Measurements from ENCODE around the gene KRT76. TPM values are rescaled to one million over a fixed set of nuclear protein-coding genes. Genes with fewer than 3 reads are reported as not detected.

Gene KRT76
- not detected for total RNA-seq

GRCh38 chr12:52776913-52777395 is at the start of gene KRT76:
TSS of gene KRT76 (minus strand) at chr12:52777345. CDS start at chr12:52777291, 54 bp downstream.
- Histone ChIP-seq H3K27ac (no peak within 1 kb of the TSS), H3K9me3 (no peaks in the 10 kb centered on the region), H3K4me1 (no peaks in the 10 kb centered on the region), H3K36me3 (no peaks in the 10 kb centered on the region), H3K4me3 (no peak within 1 kb of the TSS), H3K27me3 (no peaks in the 10 kb centered on the region)
- TF ChIP-seq POLR2A (IDR thresholded peaks at IDR 0.05) = no peak
- TF ChIP-seq, protein P1, sequence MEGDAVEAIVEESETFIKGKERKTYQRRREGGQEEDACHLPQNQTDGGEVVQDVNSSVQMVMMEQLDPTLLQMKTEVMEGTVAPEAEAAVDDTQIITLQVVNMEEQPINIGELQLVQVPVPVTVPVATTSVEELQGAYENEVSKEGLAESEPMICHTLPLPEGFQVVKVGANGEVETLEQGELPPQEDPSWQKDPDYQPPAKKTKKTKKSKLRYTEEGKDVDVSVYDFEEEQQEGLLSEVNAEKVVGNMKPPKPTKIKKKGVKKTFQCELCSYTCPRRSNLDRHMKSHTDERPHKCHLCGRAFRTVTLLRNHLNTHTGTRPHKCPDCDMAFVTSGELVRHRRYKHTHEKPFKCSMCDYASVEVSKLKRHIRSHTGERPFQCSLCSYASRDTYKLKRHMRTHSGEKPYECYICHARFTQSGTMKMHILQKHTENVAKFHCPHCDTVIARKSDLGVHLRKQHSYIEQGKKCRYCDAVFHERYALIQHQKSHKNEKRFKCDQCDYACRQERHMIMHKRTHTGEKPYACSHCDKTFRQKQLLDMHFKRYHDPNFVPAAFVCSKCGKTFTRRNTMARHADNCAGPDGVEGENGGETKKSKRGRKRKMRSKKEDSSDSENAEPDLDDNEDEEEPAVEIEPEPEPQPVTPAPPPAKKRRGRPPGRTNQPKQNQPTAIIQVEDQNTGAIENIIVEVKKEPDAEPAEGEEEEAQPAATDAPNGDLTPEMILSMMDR (IDR thresholded peaks at IDR 0.05) = no peak
- DNase-seq = no peak

DNA sequence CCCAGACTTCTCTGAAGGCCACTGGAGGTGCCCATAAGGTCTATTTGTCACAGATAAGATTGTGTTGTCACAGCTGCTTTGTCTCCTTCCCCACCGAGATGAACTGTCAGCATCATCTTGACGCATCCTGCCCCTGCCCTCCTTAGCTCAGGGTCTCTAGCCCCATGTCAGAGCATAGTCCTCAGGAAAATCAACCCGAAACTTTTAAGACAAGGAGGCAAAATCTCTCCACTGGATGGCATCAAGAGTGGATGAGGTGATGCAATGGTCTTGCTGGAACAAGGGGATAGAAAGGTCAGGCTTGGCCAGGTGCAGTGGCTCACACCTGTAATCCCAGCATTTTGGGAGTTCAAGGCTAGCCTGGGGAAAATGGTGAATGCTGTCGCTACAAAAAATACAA is 48.8 kb upstream of the KRT76 start:
- TF ChIP-seq, protein P1 (IDR thresholded peaks at IDR 0.05) = no peak
- no peak for TF ChIP-seq POLR2A (IDR thresholded peaks at IDR 0.05)
- no peak overlapping the region for H3K27ac ChIP-seq
- H3K9me3 ChIP-seq = no peaks in the 10 kb centered on the region
- no peaks in the 10 kb centered on the region for H3K36me3 ChIP-seq
- H3K27me3 ChIP-seq = no peaks in the 10 kb centered on the region
- H3K4me3 ChIP-seq = no peak overlapping the region
- peaks cover 0 to 10% (median 0%) of the 10 kb centered on the region in 4 donors for H3K4me1 ChIP-seq
- DNase-seq = no peak

GRCh38 chr12:52824741-52825410 is 47.7 kb upstream of the KRT76 start:
- no peaks in the 10 kb centered on the region for H3K27me3 ChIP-seq
- no peak overlapping the region for H3K4me3 ChIP-seq
- peaks cover 0 to 10% (median 0%) of the 10 kb centered on the region in 4 donors for H3K4me1 ChIP-seq
- no peaks in the 10 kb centered on the region for H3K36me3 ChIP-seq
- no peak for DNase-seq
- H3K9me3 ChIP-seq = no peaks in the 10 kb centered on the region
- H3K27ac ChIP-seq = no peak overlapping the region
- TF ChIP-seq, protein P1 (IDR thresholded peaks at IDR 0.05) = no peak
- TF ChIP-seq POLR2A (IDR thresholded peaks at IDR 0.05) = no peak

DNA sequence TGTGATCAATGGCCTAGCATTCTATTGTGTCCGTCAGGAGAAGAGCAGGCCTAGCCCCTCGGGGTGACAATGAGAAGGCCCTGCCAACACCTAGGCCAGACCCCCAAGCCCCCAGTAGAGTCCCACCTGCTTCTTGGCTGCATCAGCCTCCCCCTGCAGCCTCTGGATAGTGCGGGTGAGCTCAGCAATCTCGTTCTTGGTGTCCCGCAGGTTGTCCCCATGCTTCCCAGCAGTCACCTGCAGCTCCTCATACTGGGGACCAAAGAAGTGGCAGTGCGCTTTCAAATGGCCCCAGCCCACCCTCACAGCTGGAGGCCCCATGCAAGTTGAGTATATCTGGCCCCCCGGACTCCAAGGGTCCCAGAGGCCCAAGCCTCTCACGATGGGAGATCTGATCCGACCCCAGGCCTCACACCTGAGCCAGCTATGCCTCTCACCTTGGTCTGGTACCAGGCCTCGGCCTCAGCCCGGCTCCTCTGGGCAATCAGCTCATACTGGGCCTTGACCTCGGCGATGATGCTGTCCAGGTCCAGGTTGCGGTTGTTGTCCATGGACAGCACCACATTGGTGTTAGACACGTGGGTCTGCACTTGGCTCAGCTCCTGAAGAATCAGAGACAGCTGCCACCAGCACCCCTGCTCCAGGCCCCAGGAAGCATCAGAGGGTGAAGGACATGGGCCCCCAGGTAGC is 46.8 kb upstream of the KRT76 start:
- Histone ChIP-seq H3K9me3 (no peaks in the 10 kb centered on the region), H3K27ac (no peak overlapping the region), H3K36me3 (no peaks in the 10 kb centered on the region), H3K27me3 (no peaks in the 10 kb centered on the region), H3K4me3 (no peak overlapping the region), H3K4me1 (peaks cover 0 to 10% (median 0%) of the 10 kb centered on the region in 4 donors)
- no peak for TF ChIP-seq POLR2A (IDR thresholded peaks at IDR 0.05)
- TF ChIP-seq, protein P1 (IDR thresholded peaks at IDR 0.05) = no peak
- no peak for DNase-seq

GRCh38 chr12:52822771-52823510 is 45.8 kb upstream of the KRT76 start:
- no peak overlapping the region for H3K27ac ChIP-seq

More at GRCh38 chr12:52822771-52823510, 45.8 kb upstream of the KRT76 start:
- TF ChIP-seq POLR2A (IDR thresholded peaks at IDR 0.05) = no peak
- TF ChIP-seq, protein P1 (IDR thresholded peaks at IDR 0.05) = no peak
- Histone ChIP-seq H3K27me3 (no peaks in the 10 kb centered on the region), H3K4me1 (peaks cover 0 to 10% (median 0%) of the 10 kb centered on the region in 4 donors), H3K4me3 (no peak overlapping the region), H3K36me3 (no peaks in the 10 kb centered on the region), H3K9me3 (no peaks in the 10 kb centered on the region)
- no peak for DNase-seq
